Nephron (organoid): Measurements from ENCODE around the gene PRKCA.

Experiments
- H3K27ac Mint-ChIP-seq, 3 experiments: 2 replicates each; pipeline ENCODE4 v1.8.0; 2020; ENCODE audit warnings: mixed read lengths in 3 of 3, mild to moderate bottlenecking in 2 of 3, moderate library complexity in 1 of 3
- H3K27me3 Mint-ChIP-seq: 2 replicates; pipeline ENCODE4 v1.8.0; 2021; ENCODE audit warnings: low read depth, mild to moderate bottlenecking, moderate library complexity, mixed read lengths
- H3K36me3 Mint-ChIP-seq: 2 replicates; pipeline ENCODE4 v1.8.0; 2020; ENCODE audit warnings: low read depth, mixed read lengths
- H3K4me1 Mint-ChIP-seq: 2 replicates; pipeline ENCODE4 v1.8.0; 2020; ENCODE audit warnings: mixed read lengths
- H3K4me3 Mint-ChIP-seq, 3 experiments: 2 replicates each; pipeline ENCODE4 v1.8.0; 2020; ENCODE audit warnings: mild to moderate bottlenecking in 3 of 3, mixed read lengths in 3 of 3, moderate library complexity in 2 of 3
- H3K9me3 Mint-ChIP-seq: 2 replicates; pipeline ENCODE4 v1.8.0; 2020; ENCODE audit warnings: mixed read lengths
- TF ChIP-seq, protein P1 (sequence below), 3 experiments: fragments of 200-600 bp; sonication (generic); IDR thresholded peaks; one replicate each; pipeline ENCODE4 v1.5.0; 2021; ENCODE audit warnings: antibody characterized with exemption in 3 of 3; ENCODE audit not compliant: unreplicated experiment in 3 of 3

PRKCA gene

DNA sequence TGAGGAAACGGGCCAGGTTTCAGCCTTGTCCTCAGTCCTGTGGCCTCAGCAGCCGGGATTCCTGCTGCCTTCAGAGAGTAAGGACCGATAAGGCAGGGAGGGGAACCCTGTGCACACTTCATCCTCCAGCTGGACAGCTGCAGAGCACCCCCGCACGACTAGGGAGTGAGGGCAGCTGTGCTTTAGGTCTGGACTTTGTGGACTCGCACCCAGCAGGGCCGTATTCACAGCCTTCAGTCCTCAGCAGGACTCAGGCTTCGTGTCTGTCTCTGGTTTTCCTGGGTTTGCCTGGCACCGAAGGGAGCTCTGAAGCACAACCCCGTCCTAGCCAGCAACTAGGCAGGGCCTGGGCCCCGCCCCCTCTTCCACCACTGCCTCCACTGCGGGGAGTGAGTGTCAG lies 486.7 kb downstream of the PRKCA start:
- no peak overlapping the region for H3K4me3 Mint-ChIP-seq
- peaks cover 26% of the 10 kb centered on the region for H3K36me3 Mint-ChIP-seq
- TF ChIP-seq, protein P1, sequence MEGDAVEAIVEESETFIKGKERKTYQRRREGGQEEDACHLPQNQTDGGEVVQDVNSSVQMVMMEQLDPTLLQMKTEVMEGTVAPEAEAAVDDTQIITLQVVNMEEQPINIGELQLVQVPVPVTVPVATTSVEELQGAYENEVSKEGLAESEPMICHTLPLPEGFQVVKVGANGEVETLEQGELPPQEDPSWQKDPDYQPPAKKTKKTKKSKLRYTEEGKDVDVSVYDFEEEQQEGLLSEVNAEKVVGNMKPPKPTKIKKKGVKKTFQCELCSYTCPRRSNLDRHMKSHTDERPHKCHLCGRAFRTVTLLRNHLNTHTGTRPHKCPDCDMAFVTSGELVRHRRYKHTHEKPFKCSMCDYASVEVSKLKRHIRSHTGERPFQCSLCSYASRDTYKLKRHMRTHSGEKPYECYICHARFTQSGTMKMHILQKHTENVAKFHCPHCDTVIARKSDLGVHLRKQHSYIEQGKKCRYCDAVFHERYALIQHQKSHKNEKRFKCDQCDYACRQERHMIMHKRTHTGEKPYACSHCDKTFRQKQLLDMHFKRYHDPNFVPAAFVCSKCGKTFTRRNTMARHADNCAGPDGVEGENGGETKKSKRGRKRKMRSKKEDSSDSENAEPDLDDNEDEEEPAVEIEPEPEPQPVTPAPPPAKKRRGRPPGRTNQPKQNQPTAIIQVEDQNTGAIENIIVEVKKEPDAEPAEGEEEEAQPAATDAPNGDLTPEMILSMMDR (IDR thresholded peaks at IDR 0.05; ENCODE audit: unreplicated experiment in 3 of 3): no peak
- H3K4me1 Mint-ChIP-seq: peaks cover 5% of the 10 kb centered on the region
- H3K27me3 Mint-ChIP-seq: no peaks in the 10 kb centered on the region
- H3K9me3 Mint-ChIP-seq: no peaks in the 10 kb centered on the region
- no peak overlapping the region for H3K27ac Mint-ChIP-seq

DNA sequence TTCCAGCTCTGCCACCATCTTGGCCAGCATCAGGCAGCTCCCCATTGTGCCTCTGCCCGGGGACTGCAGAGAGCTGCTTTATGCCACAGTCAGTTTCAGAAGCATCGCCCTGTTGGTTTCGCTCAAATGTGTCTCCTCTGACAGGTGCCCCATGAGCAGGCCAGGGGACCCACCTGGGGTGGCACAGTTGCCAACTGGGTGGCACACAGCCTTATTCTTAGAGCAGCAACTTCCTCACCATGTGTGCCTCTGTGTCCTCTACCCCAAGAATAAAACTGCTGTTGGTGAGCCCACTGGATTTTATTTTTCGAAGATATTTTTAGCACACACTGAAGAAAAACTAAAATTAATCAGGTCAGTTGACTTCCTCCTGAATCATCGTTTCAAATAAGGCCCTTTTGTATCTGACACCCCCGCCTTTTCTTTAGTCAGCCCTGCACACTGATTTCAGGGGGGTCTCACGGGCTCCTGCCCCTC lies 487.6 kb downstream of the PRKCA start:
- peaks cover 5% of the 10 kb centered on the region for H3K4me1 Mint-ChIP-seq
- TF ChIP-seq, protein P1 (IDR thresholded peaks at IDR 0.05; ENCODE audit: unreplicated experiment in 3 of 3): no peak
- H3K27me3 Mint-ChIP-seq: no peaks in the 10 kb centered on the region
- no peaks in the 10 kb centered on the region for H3K9me3 Mint-ChIP-seq
- peaks cover 26% of the 10 kb centered on the region for H3K36me3 Mint-ChIP-seq
- no peak overlapping the region for H3K27ac Mint-ChIP-seq
- no peak overlapping the region for H3K4me3 Mint-ChIP-seq

DNA sequence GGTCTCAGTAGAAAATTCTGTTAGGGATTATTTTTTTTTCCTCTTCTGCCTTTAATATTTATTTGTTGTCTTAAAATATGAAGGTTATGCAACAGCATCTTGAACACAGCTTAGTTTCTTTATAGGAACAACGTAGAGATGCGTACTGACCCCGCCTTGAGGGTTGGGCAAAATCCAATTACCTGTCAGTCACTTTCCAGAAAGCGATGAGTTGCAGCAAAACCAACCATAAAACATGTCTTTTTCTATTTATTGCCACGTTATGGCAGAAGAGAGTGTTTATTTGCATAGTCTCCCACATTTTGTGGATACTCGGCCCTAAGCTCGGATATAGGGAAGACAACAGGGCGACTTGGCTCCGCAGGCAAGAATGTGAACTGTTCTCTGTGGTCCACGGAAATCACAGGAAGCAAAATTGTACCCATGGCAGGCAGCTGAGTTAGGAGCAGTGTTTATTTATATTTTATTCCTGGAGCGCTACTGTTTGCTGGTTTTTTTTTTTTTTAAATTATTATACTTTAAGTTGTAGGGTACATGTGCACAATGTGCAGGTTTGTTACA lies 488.2 kb downstream of the PRKCA start:
- TF ChIP-seq, protein P1 (IDR thresholded peaks at IDR 0.05; ENCODE audit: unreplicated experiment in 3 of 3): peak in 1 of 3 experiments; percentile 13
- H3K27ac Mint-ChIP-seq: peak overlapping the region in 1 of 3 experiments; percentile 16
- no peaks in the 10 kb centered on the region for H3K27me3 Mint-ChIP-seq
- H3K9me3 Mint-ChIP-seq: no peaks in the 10 kb centered on the region
- peaks cover 26% of the 10 kb centered on the region for H3K36me3 Mint-ChIP-seq
- H3K4me3 Mint-ChIP-seq: no peak overlapping the region
- H3K4me1 Mint-ChIP-seq: peaks cover 5% of the 10 kb centered on the region

DNA sequence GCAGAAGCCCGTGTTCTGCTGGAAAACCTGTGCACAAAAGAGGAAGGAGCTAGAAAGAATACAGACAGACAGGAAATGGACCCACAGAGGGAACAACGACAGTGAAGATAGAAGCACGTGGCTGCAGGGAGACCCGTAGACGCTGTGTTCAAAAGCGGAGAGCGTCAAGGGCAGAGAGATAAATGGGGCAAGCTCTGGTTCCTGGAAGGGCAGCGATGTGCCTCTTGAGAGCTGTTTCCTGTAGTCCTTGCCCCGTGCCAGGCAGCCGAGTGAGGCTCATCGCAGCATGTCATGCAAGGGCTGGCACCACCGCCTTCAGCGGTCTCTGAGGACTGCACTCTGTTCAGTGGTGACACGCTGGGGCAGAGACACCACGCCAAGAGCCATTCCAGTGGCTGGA lies 488.9 kb downstream of the PRKCA start:
- Mint-ChIP-seq H3K36me3 (peaks cover 24% of the 10 kb centered on the region), H3K9me3 (no peaks in the 10 kb centered on the region), H3K4me3 (no peak overlapping the region), H3K27me3 (no peaks in the 10 kb centered on the region), H3K27ac (no peak overlapping the region), H3K4me1 (peaks cover 5% of the 10 kb centered on the region)
- TF ChIP-seq, protein P1 (IDR thresholded peaks at IDR 0.05; ENCODE audit: unreplicated experiment in 3 of 3): no peak

DNA sequence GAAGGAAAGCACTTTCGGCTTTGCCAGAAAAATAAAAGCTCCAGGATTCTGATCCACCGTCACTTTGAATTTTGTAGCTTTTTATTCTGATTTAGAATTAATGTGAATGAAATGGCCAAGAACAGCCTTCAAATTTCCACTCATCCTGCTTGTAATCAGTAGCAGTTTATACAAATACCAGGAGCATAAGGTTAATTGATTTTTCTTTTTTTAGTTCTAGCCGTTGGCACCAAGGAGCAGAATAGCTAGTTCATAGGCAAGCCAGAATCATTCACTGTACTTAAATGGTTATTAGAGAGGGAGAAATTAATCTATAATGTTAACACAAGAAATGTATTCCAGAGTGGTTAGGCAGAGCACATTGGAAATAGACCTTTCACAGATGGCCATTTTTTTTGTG lies 491.4 kb downstream of the PRKCA start:
- Mint-ChIP-seq H3K9me3 (no peaks in the 10 kb centered on the region), H3K27ac (no peak overlapping the region), H3K27me3 (no peaks in the 10 kb centered on the region), H3K36me3 (peaks cover 22% of the 10 kb centered on the region), H3K4me3 (no peak overlapping the region), H3K4me1 (peaks cover 5% of the 10 kb centered on the region)
- TF ChIP-seq, protein P1 (IDR thresholded peaks at IDR 0.05; ENCODE audit: unreplicated experiment in 3 of 3): no peak

DNA sequence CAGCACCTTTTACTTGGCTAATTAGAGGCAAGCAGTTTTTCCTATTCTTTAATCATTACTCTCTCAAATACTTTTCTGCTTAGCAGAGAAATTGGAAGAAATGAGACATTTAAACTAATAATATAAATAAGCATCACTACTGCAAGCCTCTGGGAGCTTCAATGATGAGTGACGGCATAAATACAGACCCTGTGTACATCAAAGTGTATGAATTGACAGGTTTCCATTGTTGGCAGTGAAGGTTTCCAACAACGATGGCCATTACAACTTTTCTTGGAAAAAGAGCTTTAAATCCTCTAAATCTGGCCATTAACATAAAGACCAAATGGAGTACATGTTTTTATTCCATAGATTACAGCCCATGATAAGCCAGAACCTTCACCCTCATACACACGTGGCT lies 493.1 kb downstream of the PRKCA start:
- Mint-ChIP-seq H3K27me3 (no peaks in the 10 kb centered on the region), H3K4me3 (no peak overlapping the region), H3K9me3 (no peaks in the 10 kb centered on the region), H3K27ac (no peak overlapping the region), H3K36me3 (peaks cover 22% of the 10 kb centered on the region), H3K4me1 (peaks cover 3% of the 10 kb centered on the region)
- TF ChIP-seq, protein P1 (IDR thresholded peaks at IDR 0.05; ENCODE audit: unreplicated experiment in 3 of 3): no peak
